GM23338 (cell line): ENCODE results near the gene GPRASP1. TPM values are rescaled to one million over a fixed set of nuclear protein-coding genes. Genes with fewer than 3 reads are reported as not detected.

Source experiments
- ATAC-seq: fragments of 200-7000 bp; cut with Tn5 transposase; 3 replicates; pipeline ENCODE4 v1.9.1; 2020
- DNase-seq: peaks from one replicate; pipeline ENCODE4 v3.0.0-alpha.2; 2015; ENCODE audit warnings: low spot score
- H2AFZ ChIP-seq: fragments of 200-600 bp; sonication (generic); 2 replicates; pipeline ENCODE4 v1.8.0; 2016; ENCODE audit warnings: antibody characterized with exemption, mild to moderate bottlenecking, moderate library complexity
- H3F3A ChIP-seq: fragments of 200-600 bp; sonication (generic); replicated peaks from 2 replicates; pipeline ENCODE4 v1.8.0; 2017; ENCODE audit warnings: antibody characterized with exemption, mixed run types, low read depth
- H3K27ac ChIP-seq: fragments of 200-600 bp; sonication (generic); 2 replicates; pipeline ENCODE4 v1.6.1; 2016; ENCODE audit warnings: low read depth
- H3K27me3 ChIP-seq: fragments of 200-600 bp; sonication (generic); 2 replicates; pipeline ENCODE4 v1.8.0; 2016; ENCODE audit warnings: mild to moderate bottlenecking, mixed run types, moderate library complexity; ENCODE audit not compliant: insufficient read depth
- H3K36me3 ChIP-seq: fragments of 200-600 bp; sonication (generic); 2 replicates; pipeline ENCODE4 v1.8.0; 2016; ENCODE audit warnings: mild to moderate bottlenecking; ENCODE audit not compliant: insufficient read depth
- H3K4me1 ChIP-seq: fragments of 200-600 bp; sonication (generic); 2 replicates; pipeline ENCODE4 v1.8.0; 2016; ENCODE audit warnings: mild to moderate bottlenecking, moderate library complexity; ENCODE audit not compliant: insufficient read depth
- H3K4me2 ChIP-seq: fragments of 200-600 bp; sonication (generic); 2 replicates; pipeline ENCODE4 v1.7.1; 2017; ENCODE audit warnings: mixed run types
- H3K4me3 ChIP-seq: fragments of 200-600 bp; sonication (generic); 2 replicates; pipeline ENCODE4 v1.6.1; 2016; ENCODE audit warnings: mixed run types
- H3K79me2 ChIP-seq: fragments of 200-600 bp; sonication (generic); replicated peaks from 2 replicates; pipeline ENCODE4 v1.8.0; 2017; ENCODE audit warnings: mild to moderate bottlenecking; ENCODE audit not compliant: insufficient read depth
- H3K9me2 ChIP-seq: fragments of 200-600 bp; sonication (generic); 2 replicates; pipeline ENCODE4 v1.8.0; 2017; ENCODE audit not compliant: insufficient read depth
- H4K20me1 ChIP-seq: fragments of 200-600 bp; sonication (generic); replicated peaks from 2 replicates; pipeline ENCODE4 v1.8.0; 2017; ENCODE audit warnings: mild to moderate bottlenecking; ENCODE audit not compliant: insufficient read depth
- H3K27ac Mint-ChIP-seq: 2 replicates; pipeline ENCODE4 v1.8.0; 2020; ENCODE audit warnings: inconsistent platforms, mild to moderate bottlenecking, moderate library complexity, mixed read lengths
- H3K27me3 Mint-ChIP-seq: 3 replicates; pipeline ENCODE4 v1.8.0; 2022; ENCODE audit warnings: low read depth, mild to moderate bottlenecking, moderate library complexity, mixed read lengths, inconsistent platforms; ENCODE audit not compliant: insufficient read depth, poor library complexity
- H3K36me3 Mint-ChIP-seq: 3 replicates; pipeline ENCODE4 v1.8.0; 2021; ENCODE audit warnings: low read depth, mild to moderate bottlenecking, inconsistent platforms, moderate library complexity, mixed read lengths
- H3K4me1 Mint-ChIP-seq: 3 replicates; pipeline ENCODE4 v1.8.0; 2020; ENCODE audit warnings: mild to moderate bottlenecking, inconsistent platforms, mixed read lengths
- H3K4me3 Mint-ChIP-seq: 3 replicates; pipeline ENCODE4 v1.8.0; 2021; ENCODE audit warnings: moderate library complexity, mild to moderate bottlenecking, inconsistent platforms, mixed read lengths
- H3K9me3 Mint-ChIP-seq: 3 replicates; pipeline ENCODE4 v1.8.0; 2020; ENCODE audit warnings: moderate library complexity, mild to moderate bottlenecking, inconsistent platforms, mixed read lengths
- CREB1 ChIP-seq: fragments of 250-450 bp; sonication (Bioruptor Pico); IDR thresholded peaks from 2 replicates; pipeline ENCODE4 v1.5.0; 2020; ENCODE audit warnings: low read depth, mild to moderate bottlenecking, moderate library complexity
- CTCF ChIP-seq, 2 experiments: fragments of 200-600 bp in 1 of 2; sonication (generic) in 1 of 2; conservative IDR thresholded peaks; 2 replicates each; pipeline versions ENCODE4 v1.5.1 to v1.6.1; 2016 to 2017; ENCODE audit warnings: antibody characterized with exemption in 2 of 2, low read depth in 2 of 2, mild to moderate bottlenecking in 2 of 2, moderate library complexity in 1 of 2
- EZH2 ChIP-seq: fragments of 200-600 bp; sonication (generic); IDR thresholded peaks from one replicate; pipeline ENCODE4 v1.8.0; 2017; ENCODE audit warnings: antibody characterized with exemption, mild to moderate bottlenecking, low read depth; ENCODE audit not compliant: unreplicated experiment
- EZH2phosphoT487 ChIP-seq: fragments of 200-600 bp; sonication (generic); IDR thresholded peaks from one replicate; pipeline ENCODE4 v1.8.1; 2018; ENCODE audit warnings: antibody characterized with exemption; ENCODE audit not compliant: unreplicated experiment
- JUNB ChIP-seq: IDR thresholded peaks from one replicate; pipeline ENCODE4 v1.6.1; 2016; ENCODE audit warnings: antibody characterized with exemption; ENCODE audit not compliant: unreplicated experiment
- NANOG ChIP-seq: IDR thresholded peaks from 2 replicates; pipeline ENCODE4 v1.6.1; 2016; ENCODE audit warnings: antibody characterized with exemption, borderline replicate concordance
- POLR2AphosphoS5 ChIP-seq: IDR thresholded peaks from 2 replicates; pipeline ENCODE4 v1.6.1; 2016; ENCODE audit warnings: antibody characterized with exemption, low read depth
- STAT1 ChIP-seq: IDR thresholded peaks from one replicate; pipeline ENCODE4 v1.6.1; 2016; ENCODE audit warnings: antibody characterized with exemption; ENCODE audit not compliant: unreplicated experiment
- ZNF114 ChIP-seq: fragments of 250-450 bp; sonication (Bioruptor Pico); IDR thresholded peaks from 2 replicates; pipeline ENCODE4 v1.5.0; 2020; ENCODE audit warnings: mild to moderate bottlenecking, moderate library complexity
- ZNF331 ChIP-seq: fragments of 250-450 bp; sonication (Bioruptor Pico); IDR thresholded peaks from 2 replicates; pipeline ENCODE4 v1.5.0; 2020; ENCODE audit warnings: low read depth, mild to moderate bottlenecking, moderate library complexity
- polyA plus RNA-seq: library from polyadenylated mRNA; unstranded; fragments of >200 nt; fragmentation: Nextera tagmentation; extraction: Ambion mirVana; gene quantifications from 2 replicates; pipeline ENCODE4 v1.2.1, GENCODE V29; 2016
- total RNA-seq: library from RNA; depleted of rRNA; stranded (reverse); fragments of >200 nt; shearing (Covaris generic); gene quantifications from 2 replicates; pipeline ENCODE4 v1.2.3, GENCODE V29; 2014
- TF ChIP-seq, protein P1 (sequence below): IDR thresholded peaks from one replicate; pipeline ENCODE4 v1.6.1; 2018; ENCODE audit warnings: antibody characterized with exemption; ENCODE audit not compliant: unreplicated experiment
- TF ChIP-seq, protein P2 (sequence below): fragments of 250-450 bp; sonication (Bioruptor Pico); IDR thresholded peaks from 2 replicates; pipeline ENCODE4 v1.5.0; 2020; ENCODE audit warnings: mild to moderate bottlenecking, moderate library complexity
- TF ChIP-seq, protein P3 (sequence below): IDR thresholded peaks from 2 replicates; pipeline ENCODE4 v1.6.1; 2016; ENCODE audit warnings: antibody characterized with exemption

GPRASP1 gene
- total and polyA plus RNA-seq, 2 experiments from 2014 or later: 0.45 to 1.9 TPM

DNA sequence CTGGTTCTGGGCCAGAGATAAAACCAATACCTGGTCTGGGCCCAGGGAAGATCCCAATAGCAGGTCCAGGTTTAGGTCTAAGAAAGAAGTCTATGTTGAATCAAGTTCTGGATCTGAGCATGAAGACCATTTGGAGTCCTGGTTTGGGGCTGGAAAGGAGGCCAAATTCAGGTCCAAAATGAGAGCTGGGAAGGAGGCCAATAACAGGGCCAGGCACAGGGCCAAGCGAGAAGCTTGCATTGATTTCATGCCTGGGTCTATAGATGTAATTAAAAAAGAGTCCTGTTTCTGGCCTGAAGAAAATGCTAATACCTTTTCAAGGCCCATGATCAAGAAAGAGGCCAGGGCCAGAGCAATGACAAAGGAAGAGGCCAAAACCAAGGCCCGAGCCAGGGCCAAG is 3.4 kb downstream of the GPRASP1 start:
- no peak overlapping the region for H3K27ac ChIP-seq
- H3K79me2 ChIP-seq: no peaks in the 10 kb centered on the region
- no peaks in the 10 kb centered on the region for H4K20me1 ChIP-seq
- no peak for DNase-seq
- Mint-ChIP-seq H3K9me3 (no peaks in the 10 kb centered on the region; the same call in 1 of the 3 replicates), H3K27me3 (peaks cover 2% of the 10 kb centered on the region), H3K27ac (no peak overlapping the region), H3K4me1 (peaks cover 13% of the 10 kb centered on the region; the same call in 2 of the 3 replicates), H3K36me3 (no peaks in the 10 kb centered on the region), H3K4me3 (no peak overlapping the region)
- no peak overlapping the region for H3K4me2 ChIP-seq
- no peaks in the 10 kb centered on the region for H3F3A ChIP-seq
- ATAC-seq: no peak
- H3K27me3 ChIP-seq: peaks cover 11% of the 10 kb centered on the region; the same call in 1 of the 2 replicates
- TF ChIP-seq NANOG (no peak), POLR2AphosphoS5 (no peak), STAT1 (no peak), CREB1 (CRISPR knock-in tag) (no peak), JUNB (no peak), ZNF331 (no peak), CTCF (conservative IDR thresholded peaks at IDR 0.05; ENCODE audit: low read depth in 2 of 2) (no peak), EZH2phosphoT487 (no peak), EZH2 (no peak), ZNF114 (CRISPR knock-in tag) (no peak)
- TF ChIP-seq, protein P1, sequence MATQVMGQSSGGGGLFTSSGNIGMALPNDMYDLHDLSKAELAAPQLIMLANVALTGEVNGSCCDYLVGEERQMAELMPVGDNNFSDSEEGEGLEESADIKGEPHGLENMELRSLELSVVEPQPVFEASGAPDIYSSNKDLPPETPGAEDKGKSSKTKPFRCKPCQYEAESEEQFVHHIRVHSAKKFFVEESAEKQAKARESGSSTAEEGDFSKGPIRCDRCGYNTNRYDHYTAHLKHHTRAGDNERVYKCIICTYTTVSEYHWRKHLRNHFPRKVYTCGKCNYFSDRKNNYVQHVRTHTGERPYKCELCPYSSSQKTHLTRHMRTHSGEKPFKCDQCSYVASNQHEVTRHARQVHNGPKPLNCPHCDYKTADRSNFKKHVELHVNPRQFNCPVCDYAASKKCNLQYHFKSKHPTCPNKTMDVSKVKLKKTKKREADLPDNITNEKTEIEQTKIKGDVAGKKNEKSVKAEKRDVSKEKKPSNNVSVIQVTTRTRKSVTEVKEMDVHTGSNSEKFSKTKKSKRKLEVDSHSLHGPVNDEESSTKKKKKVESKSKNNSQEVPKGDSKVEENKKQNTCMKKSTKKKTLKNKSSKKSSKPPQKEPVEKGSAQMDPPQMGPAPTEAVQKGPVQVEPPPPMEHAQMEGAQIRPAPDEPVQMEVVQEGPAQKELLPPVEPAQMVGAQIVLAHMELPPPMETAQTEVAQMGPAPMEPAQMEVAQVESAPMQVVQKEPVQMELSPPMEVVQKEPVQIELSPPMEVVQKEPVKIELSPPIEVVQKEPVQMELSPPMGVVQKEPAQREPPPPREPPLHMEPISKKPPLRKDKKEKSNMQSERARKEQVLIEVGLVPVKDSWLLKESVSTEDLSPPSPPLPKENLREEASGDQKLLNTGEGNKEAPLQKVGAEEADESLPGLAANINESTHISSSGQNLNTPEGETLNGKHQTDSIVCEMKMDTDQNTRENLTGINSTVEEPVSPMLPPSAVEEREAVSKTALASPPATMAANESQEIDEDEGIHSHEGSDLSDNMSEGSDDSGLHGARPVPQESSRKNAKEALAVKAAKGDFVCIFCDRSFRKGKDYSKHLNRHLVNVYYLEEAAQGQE: no peak
- TF ChIP-seq, protein P2, sequence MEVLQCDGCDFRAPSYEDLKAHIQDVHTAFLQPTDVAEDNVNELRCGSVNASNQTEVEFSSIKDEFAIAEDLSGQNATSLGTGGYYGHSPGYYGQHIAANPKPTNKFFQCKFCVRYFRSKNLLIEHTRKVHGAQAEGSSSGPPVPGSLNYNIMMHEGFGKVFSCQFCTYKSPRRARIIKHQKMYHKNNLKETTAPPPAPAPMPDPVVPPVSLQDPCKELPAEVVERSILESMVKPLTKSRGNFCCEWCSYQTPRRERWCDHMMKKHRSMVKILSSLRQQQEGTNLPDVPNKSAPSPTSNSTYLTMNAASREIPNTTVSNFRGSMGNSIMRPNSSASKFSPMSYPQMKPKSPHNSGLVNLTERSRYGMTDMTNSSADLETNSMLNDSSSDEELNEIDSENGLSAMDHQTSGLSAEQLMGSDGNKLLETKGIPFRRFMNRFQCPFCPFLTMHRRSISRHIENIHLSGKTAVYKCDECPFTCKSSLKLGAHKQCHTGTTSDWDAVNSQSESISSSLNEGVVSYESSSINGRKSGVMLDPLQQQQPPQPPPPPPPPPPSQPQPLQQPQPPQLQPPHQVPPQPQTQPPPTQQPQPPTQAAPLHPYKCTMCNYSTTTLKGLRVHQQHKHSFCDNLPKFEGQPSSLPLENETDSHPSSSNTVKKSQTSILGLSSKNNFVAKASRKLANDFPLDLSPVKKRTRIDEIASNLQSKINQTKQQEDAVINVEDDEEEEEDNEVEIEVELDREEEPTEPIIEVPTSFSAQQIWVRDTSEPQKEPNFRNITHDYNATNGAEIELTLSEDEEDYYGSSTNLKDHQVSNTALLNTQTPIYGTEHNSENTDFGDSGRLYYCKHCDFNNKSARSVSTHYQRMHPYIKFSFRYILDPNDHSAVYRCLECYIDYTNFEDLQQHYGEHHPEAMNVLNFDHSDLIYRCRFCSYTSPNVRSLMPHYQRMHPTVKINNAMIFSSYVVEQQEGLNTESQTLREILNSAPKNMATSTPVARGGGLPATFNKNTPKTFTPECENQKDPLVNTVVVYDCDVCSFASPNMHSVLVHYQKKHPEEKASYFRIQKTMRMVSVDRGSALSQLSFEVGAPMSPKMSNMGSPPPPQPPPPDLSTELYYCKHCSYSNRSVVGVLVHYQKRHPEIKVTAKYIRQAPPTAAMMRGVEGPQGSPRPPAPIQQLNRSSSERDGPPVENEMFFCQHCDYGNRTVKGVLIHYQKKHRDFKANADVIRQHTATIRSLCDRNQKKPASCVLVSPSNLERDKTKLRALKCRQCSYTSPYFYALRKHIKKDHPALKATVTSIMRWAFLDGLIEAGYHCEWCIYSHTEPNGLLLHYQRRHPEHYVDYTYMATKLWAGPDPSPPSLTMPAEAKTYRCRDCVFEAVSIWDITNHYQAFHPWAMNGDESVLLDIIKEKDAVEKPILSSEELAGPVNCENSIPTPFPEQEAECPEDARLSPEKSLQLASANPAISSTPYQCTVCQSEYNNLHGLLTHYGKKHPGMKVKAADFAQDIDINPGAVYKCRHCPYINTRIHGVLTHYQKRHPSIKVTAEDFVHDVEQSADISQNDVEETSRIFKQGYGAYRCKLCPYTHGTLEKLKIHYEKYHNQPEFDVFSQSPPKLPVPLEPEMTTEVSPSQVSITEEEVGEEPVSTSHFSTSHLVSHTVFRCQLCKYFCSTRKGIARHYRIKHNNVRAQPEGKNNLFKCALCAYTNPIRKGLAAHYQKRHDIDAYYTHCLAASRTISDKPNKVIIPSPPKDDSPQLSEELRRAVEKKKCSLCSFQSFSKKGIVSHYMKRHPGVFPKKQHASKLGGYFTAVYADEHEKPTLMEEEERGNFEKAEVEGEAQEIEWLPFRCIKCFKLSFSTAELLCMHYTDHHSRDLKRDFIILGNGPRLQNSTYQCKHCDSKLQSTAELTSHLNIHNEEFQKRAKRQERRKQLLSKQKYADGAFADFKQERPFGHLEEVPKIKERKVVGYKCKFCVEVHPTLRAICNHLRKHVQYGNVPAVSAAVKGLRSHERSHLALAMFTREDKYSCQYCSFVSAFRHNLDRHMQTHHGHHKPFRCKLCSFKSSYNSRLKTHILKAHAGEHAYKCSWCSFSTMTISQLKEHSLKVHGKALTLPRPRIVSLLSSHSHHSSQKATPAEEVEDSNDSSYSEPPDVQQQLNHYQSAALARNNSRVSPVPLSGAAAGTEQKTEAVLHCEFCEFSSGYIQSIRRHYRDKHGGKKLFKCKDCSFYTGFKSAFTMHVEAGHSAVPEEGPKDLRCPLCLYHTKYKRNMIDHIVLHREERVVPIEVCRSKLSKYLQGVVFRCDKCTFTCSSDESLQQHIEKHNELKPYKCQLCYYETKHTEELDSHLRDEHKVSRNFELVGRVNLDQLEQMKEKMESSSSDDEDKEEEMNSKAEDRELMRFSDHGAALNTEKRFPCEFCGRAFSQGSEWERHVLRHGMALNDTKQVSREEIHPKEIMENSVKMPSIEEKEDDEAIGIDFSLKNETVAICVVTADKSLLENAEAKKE: no peak
- TF ChIP-seq, protein P3, sequence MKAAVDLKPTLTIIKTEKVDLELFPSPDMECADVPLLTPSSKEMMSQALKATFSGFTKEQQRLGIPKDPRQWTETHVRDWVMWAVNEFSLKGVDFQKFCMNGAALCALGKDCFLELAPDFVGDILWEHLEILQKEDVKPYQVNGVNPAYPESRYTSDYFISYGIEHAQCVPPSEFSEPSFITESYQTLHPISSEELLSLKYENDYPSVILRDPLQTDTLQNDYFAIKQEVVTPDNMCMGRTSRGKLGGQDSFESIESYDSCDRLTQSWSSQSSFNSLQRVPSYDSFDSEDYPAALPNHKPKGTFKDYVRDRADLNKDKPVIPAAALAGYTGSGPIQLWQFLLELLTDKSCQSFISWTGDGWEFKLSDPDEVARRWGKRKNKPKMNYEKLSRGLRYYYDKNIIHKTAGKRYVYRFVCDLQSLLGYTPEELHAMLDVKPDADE: no peak
- no peak overlapping the region for H3K4me3 ChIP-seq
- H2AFZ ChIP-seq: no peak overlapping the region
- no peaks in the 10 kb centered on the region; the same call in 1 of the 2 replicates for H3K4me1 ChIP-seq
- no peaks in the 10 kb centered on the region for H3K36me3 ChIP-seq
- no peaks in the 10 kb centered on the region for H3K9me2 ChIP-seq
